ENCODE measurements around the gene CEP112. TPM values are rescaled to one million over a fixed set of nuclear protein-coding genes. Genes with fewer than 3 reads are reported as not detected.

The CEP112 gene
- total and polyA plus RNA-seq, 2 donors (not counting 3 experiments of a cell fraction or from before 2014, with no cell fraction given), result 1.5 to 25.3 TPM

- intact Hi-C loops (cut with micrococcal nuclease) (no loop called here), dilution Hi-C loops (cut with MboI; ENCODE audit: extremely low pct_ligation_motif_present, low sequenced_read_pairs) (no loop called here)
- TF ChIP-seq MAX (IDR thresholded peaks at IDR 0.05; ENCODE audit: insufficient read depth, insufficient read length), result no peak
- no peak for TF ChIP-seq POLR2AphosphoS5 (IDR thresholded peaks at IDR 0.05; ENCODE audit: insufficient read depth, low read depth, low read length)
- no peak for TF ChIP-seq CTCF (IDR thresholded peaks at IDR 0.05; ENCODE audit: extremely low read depth in 1 of 2, insufficient read depth in 1 of 2, low read depth in 1 of 2, low read length in 2 of 2)
- TF ChIP-seq POLR2A (IDR thresholded peaks at IDR 0.05; ENCODE audit: low read depth, low read length), result no peak
- no peak for TF ChIP-seq GATA2 (IDR thresholded peaks at IDR 0.05; ENCODE audit: insufficient read depth, insufficient read length, low read depth, low read length)
- no peak for TF ChIP-seq JUN (IDR thresholded peaks at IDR 0.05; ENCODE audit: borderline replicate concordance, insufficient read depth, insufficient read length, low read depth)
- TF ChIP-seq MYC (IDR thresholded peaks at IDR 0.05; ENCODE audit: low read depth, low read length), result no peak
- no peak for TF ChIP-seq EZH2 (IDR thresholded peaks at IDR 0.05; ENCODE audit: borderline replicate concordance, low read depth, low read length, severe bottlenecking)
- no peak for TF ChIP-seq FOS (IDR thresholded peaks at IDR 0.05; ENCODE audit: borderline replicate concordance, insufficient read depth, low read length)
- DNase-seq (ENCODE audit: low read depth, low spot score), result no peak
- ChIA-PET POLR2A (interaction anchor here (0.7 kb wide), 1 partner anchor 1421 kb away, joined by 3 read pairs; no protein-coding TSS in a partner anchor), CTCF (interaction anchor here (1.0 kb wide), 1 partner anchor 8 kb away, joined by 3 read pairs; no protein-coding TSS in a partner anchor)
- Histone ChIP-seq H3K9me1 (replicated peaks; ENCODE audit: control insufficient read depth, extremely low read depth, insufficient read depth, low read length) (no peaks in the 10 kb centered on the region), H3K4me2 (ENCODE audit: insufficient read depth, low read length) (no peak overlapping the region), H2AFZ (ENCODE audit: low read depth, low read length) (no peak overlapping the region), H3K9me3 (replicated peaks; ENCODE audit: control insufficient read depth, insufficient read depth, low read length) (no peaks in the 10 kb centered on the region), H3K4me1 (ENCODE audit: control insufficient read depth, extremely low read depth, insufficient read depth, low read length) (peaks cover 4% of the 10 kb centered on the region), H3K27ac (ENCODE audit: insufficient read depth, low read depth, low read length) (no peak overlapping the region), H3K79me2 (ENCODE audit: control insufficient read depth, insufficient read depth, low read length) (no peaks in the 10 kb centered on the region), H4K20me1 (replicated peaks; ENCODE audit: control insufficient read depth, extremely low read depth, insufficient read depth, low read length) (no peaks in the 10 kb centered on the region), H3K36me3 (ENCODE audit: control insufficient read depth in 2 of 2, extremely low read depth in 1 of 2, insufficient read depth in 2 of 2, low read length in 2 of 2) (no peaks in the 10 kb centered on the region), H3K9ac (replicated peaks; ENCODE audit: extremely low read depth, insufficient read depth, low read length) (no peak overlapping the region), H3K4me3 (replicated peaks in 1 of 3; ENCODE audit: insufficient read depth in 1 of 3, low read depth in 1 of 3, low read length in 3 of 3) (no peak overlapping the region), H3K27me3 (ENCODE audit: control insufficient read depth in 2 of 2, insufficient read depth in 2 of 2, low read length in 2 of 2) (no peaks in the 10 kb centered on the region)
- FAIRE-seq, result no peak
- BruUV-seq (replicated peaks), result no TSS peak
Observed at GRCh38 chr17:65851965-65852736, 339.8 kb downstream of the CEP112 start.

Data from endothelial cell of umbilical vein (primary cell).